BLaER1 treated with 17β-estradiol and CSF1 and Interleukin-3, amounts not matched to agents 10 nM and 100 nM (cell line): ENCODE results near the gene FAM227B.

Source experiments
- H3K27ac ChIP-seq, 11 experiments: shearing (Covaris generic); formaldehyde crosslinking; 2 replicates each; pipeline ENCODE4 v1.8.1; 2022
- H3K27me3 ChIP-seq, 11 experiments: shearing (Covaris generic); formaldehyde crosslinking; 2 replicates each; pipeline ENCODE4 v1.8.1; 2022
- H3K36me3 ChIP-seq, 11 experiments: shearing (Covaris generic); formaldehyde crosslinking; 2 replicates each; pipeline ENCODE4 v1.8.1; 2022
- H3K4me1 ChIP-seq, 10 experiments: shearing (Covaris generic); formaldehyde crosslinking; 2 replicates each; pipeline ENCODE4 v1.8.1; 2022
- H3K4me2 ChIP-seq, 11 experiments: shearing (Covaris generic); formaldehyde crosslinking; 2 replicates each; pipeline ENCODE4 v1.8.1; 2022
- H3K4me3 ChIP-seq, 10 experiments: shearing (Covaris generic); formaldehyde crosslinking; 2 replicates each; pipeline ENCODE4 v1.8.1; 2022
- H3K9ac ChIP-seq, 11 experiments: shearing (Covaris generic); formaldehyde crosslinking; 2 replicates each; pipeline ENCODE4 v1.8.1; 2022
- H3K9me3 ChIP-seq, 11 experiments: shearing (Covaris generic); formaldehyde crosslinking; replicated peaks in 1 of 11; 2 replicates each; pipeline ENCODE4 v1.8.1; 2022
- H4K20me1 ChIP-seq, 11 experiments: shearing (Covaris generic); formaldehyde crosslinking; 2 replicates each; pipeline ENCODE4 v1.8.1; 2022
- Cebpa-rat ChIP-seq, 11 experiments: shearing (Covaris generic); IDR thresholded peaks; 2 replicates each; pipeline ENCODE4 v1.8.1; 2022

FAM227B gene

DNA sequence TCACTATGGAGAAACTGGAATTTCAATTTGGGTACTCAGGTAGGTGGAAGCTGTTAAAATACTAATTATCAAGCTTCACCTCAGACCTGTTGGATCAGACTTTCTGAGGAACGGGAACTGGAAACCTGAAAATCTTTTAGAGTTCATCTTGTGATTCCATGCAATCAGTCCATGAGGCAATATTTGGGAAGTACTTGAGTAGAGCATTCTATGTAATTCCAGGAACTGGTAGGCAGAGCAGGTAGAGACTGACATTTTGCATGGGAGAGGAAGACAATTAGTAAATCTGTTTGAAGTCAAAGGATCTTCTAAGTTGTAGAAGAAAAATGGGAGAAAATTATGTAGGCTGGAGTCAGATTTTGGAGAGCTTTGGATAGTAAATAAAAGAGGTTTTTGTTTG, 154.5 kb downstream of the FAM227B start:
- H3K9me3 ChIP-seq: no peaks in the 10 kb centered on the region
- no peaks in the 10 kb centered on the region for H4K20me1 ChIP-seq
- H3K4me3 ChIP-seq: no peak overlapping the region
- peaks cover 0 to 5% (median 0%) of the 10 kb centered on the region in 10 experiments; a peak in 1 of 20 replicates for H3K4me1 ChIP-seq
- no peak overlapping the region for H3K27ac ChIP-seq
- H3K27me3 ChIP-seq: no peaks in the 10 kb centered on the region
- no peaks in the 10 kb centered on the region for H3K36me3 ChIP-seq
- no peak for TF ChIP-seq Cebpa-rat (IDR thresholded peaks at IDR 0.05)
- H3K9ac ChIP-seq: no peak overlapping the region
- H3K4me2 ChIP-seq: no peak overlapping the region

DNA sequence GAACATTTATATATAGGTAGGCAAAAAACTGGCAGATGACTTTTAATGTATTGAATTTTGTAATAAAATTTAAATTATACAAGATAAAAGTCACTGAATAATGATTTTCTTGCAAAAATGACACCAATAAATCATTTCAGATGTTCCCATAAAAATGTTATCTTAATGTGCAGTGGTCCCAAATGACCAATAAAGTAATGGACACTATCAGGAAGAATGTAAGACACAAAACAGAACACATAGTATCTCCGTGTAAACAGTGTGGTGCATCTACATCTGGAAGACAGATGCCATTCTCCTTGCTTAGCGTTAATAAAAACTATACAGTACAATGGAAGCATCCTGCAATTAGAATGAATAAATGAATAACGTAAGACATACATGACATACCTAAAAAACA, 156.1 kb downstream of the FAM227B start:
- Histone ChIP-seq H3K4me1 (peaks cover 0 to 5% (median 0%) of the 10 kb centered on the region in 10 experiments; a peak in 1 of 20 replicates), H3K27me3 (no peaks in the 10 kb centered on the region), H3K27ac (no peak overlapping the region), H3K36me3 (no peaks in the 10 kb centered on the region), H3K4me3 (no peak overlapping the region), H3K9me3 (no peaks in the 10 kb centered on the region), H3K9ac (no peak overlapping the region), H3K4me2 (no peak overlapping the region), H4K20me1 (no peaks in the 10 kb centered on the region)
- no peak for TF ChIP-seq Cebpa-rat (IDR thresholded peaks at IDR 0.05)

DNA sequence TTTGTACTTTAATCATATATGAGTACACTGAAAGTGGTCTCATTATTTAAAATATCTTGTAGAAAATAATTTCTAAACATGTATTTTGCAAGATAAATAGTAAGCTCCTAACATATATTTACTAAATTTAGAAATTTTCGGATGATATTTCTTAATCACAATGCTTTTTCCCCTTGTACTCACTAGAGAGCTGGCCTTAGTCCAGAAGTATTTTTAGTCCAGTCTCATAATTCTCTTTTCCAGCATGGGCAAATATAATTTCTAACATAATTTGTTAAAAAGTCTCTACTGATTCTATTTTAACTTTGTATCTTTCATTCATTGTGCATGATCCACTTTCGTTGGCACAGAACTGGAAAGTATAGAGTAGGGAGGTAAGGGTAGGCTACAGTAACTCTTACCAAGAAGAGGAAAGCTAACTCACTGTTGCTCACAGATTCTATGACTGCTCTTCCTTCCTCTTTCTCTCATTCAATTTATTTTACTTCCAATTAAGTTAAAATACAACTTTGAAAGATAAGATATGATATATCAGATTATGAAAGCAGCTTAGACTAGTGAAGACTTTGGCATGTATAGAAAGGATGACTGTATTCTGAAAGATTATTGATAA, 158.3 kb downstream of the FAM227B start:
- no peak overlapping the region for H3K4me3 ChIP-seq
- no peaks in the 10 kb centered on the region for H3K9me3 ChIP-seq
- no peak overlapping the region for H3K9ac ChIP-seq
- H3K27ac ChIP-seq: no peak overlapping the region
- no peaks in the 10 kb centered on the region for H3K36me3 ChIP-seq
- 0 out of 22 replicates have a peak overlapping the region, but pooled peaks of 1 of the 11 experiments have one; percentile 15 for H3K4me2 ChIP-seq
- no peaks in the 10 kb centered on the region for H3K27me3 ChIP-seq
- peaks cover 0 to 5% (median 0%) of the 10 kb centered on the region in 10 experiments; a peak in 1 of 20 replicates for H3K4me1 ChIP-seq
- no peaks in the 10 kb centered on the region for H4K20me1 ChIP-seq
- TF ChIP-seq Cebpa-rat (IDR thresholded peaks at IDR 0.05): no peak

DNA sequence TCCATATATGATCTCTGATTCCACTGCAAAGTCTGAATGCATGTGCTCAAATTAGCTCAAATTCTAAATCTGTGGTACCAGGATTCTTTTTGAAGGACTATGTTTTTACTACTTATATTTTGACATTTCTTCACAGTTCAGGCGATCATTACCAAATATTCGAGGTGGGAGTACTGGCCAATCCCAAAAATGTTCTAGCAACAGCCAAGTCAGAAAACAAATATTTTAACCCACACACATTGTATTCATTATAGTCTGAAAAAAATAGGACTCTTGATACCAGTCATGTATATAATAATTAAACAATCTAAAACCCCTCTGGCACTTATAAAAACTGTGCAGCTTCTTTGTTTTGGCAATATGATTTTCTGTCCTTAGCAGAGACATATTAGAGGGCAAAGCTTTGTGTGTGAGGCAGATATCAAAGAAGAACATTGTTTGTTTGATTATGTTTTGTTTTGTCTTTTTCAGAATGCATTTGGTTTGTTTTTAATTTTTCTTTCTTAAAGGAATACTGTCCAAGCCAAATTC, 160.1 kb downstream of the FAM227B start:
- H3K27me3 ChIP-seq: no peaks in the 10 kb centered on the region
- H3K4me1 ChIP-seq: peaks cover 0 to 5% (median 0%) of the 10 kb centered on the region in 10 experiments; a peak in 1 of 20 replicates
- H3K9ac ChIP-seq: no peak overlapping the region
- H3K36me3 ChIP-seq: no peaks in the 10 kb centered on the region
- H4K20me1 ChIP-seq: no peaks in the 10 kb centered on the region
- no peak overlapping the region for H3K27ac ChIP-seq
- no peak overlapping the region for H3K4me3 ChIP-seq
- H3K4me2 ChIP-seq: no peak overlapping the region
- no peak for TF ChIP-seq Cebpa-rat (IDR thresholded peaks at IDR 0.05)
- H3K9me3 ChIP-seq: no peaks in the 10 kb centered on the region

DNA sequence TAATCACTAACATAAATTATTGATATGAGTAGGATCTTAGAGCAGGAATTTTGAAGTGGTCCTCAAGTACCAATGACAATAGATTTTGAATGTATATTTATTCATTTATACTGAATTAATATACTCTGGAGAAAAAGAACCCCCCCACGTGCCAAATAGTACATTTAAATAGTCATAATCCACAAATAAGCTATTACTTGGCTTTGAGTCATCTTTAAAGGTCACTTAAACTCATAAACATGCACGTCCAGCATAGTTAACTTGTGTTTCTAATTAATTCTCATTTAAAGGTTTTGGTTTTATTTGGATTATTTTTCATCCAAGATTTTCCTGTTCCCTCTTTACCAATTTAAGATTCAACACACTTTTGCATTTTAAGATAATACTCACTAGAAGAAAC, 162.5 kb downstream of the FAM227B start:
- Histone ChIP-seq H3K4me1 (peaks cover 0 to 5% (median 0%) of the 10 kb centered on the region in 10 experiments; a peak in 1 of 20 replicates), H3K27ac (no peak overlapping the region), H3K9ac (no peak overlapping the region), H3K36me3 (no peaks in the 10 kb centered on the region), H3K9me3 (no peaks in the 10 kb centered on the region), H3K27me3 (no peaks in the 10 kb centered on the region), H3K4me2 (no peak overlapping the region), H3K4me3 (no peak overlapping the region), H4K20me1 (no peaks in the 10 kb centered on the region)
- TF ChIP-seq Cebpa-rat (IDR thresholded peaks at IDR 0.05): no peak

DNA sequence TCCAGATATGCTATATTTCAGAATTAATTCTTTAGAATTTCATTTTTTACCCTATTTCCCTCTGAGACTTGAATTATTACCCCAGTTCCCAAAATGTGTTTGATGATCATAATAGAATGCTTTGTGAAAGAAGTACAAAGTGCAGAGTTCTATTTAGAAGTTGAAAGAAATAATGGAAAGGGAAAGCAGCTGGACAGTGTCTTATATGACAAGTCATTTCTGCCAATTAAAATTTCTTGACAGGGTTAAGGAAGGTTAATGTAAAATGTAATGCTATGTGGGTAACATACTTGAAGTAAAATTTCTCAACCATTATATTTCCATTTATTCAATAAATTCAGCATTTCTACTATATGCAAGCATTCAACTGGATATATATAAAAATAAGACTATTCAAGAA, 164.5 kb downstream of the FAM227B start:
- Histone ChIP-seq H3K4me3 (no peak overlapping the region), H3K27ac (no peak overlapping the region), H3K27me3 (no peaks in the 10 kb centered on the region), H3K9ac (no peak overlapping the region), H3K9me3 (no peaks in the 10 kb centered on the region), H3K36me3 (no peaks in the 10 kb centered on the region), H4K20me1 (no peaks in the 10 kb centered on the region), H3K4me2 (no peak overlapping the region), H3K4me1 (no peaks in the 10 kb centered on the region)
- no peak for TF ChIP-seq Cebpa-rat (IDR thresholded peaks at IDR 0.05)

DNA sequence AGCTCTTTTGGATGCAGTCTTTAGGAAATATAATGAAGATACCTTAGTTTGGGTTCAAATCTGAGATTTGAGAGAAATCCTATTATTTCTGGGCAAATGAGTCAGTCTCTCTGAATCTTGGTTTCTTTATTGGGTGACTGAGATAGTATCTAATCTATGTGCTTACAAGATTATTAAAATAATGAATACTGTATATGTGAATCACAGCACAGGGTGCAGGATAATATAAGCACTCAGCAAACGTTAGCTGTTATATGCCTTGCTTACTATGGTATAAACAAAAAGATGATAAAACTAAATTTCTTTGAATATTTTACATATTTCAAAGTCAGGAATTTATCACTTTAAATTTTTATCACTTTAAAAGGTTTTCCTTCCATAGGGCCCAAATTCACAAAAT, 168.0 kb downstream of the FAM227B start:
- Histone ChIP-seq H3K4me3 (no peak overlapping the region), H3K27ac (no peak overlapping the region), H3K9me3 (no peaks in the 10 kb centered on the region), H3K36me3 (no peaks in the 10 kb centered on the region), H3K4me2 (no peak overlapping the region), H3K9ac (no peak overlapping the region), H3K27me3 (no peaks in the 10 kb centered on the region), H4K20me1 (no peaks in the 10 kb centered on the region), H3K4me1 (no peaks in the 10 kb centered on the region)
- TF ChIP-seq Cebpa-rat (IDR thresholded peaks at IDR 0.05): no peak

DNA sequence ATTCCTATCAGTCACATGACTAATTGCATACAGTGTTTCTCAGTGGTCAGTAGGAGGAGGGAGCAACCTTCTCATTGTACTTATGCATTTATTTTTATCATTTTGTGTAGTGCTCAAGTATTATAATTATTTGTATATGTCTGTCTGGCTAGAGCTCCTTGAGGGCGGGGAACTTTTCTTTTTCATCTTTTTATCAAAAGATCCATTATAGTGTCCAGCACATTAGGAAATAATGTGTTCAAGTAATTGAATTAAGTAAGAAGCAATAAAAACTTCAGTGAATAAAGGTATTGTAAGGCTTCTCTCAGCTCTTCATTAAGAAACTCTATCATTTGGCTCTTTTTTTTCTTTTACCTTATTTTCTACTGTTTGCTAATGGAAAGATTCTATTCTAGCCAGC, 178.8 kb downstream of the FAM227B start:
- Histone ChIP-seq H3K36me3 (no peaks in the 10 kb centered on the region), H3K4me2 (no peak overlapping the region), H3K4me3 (no peak overlapping the region), H3K4me1 (peaks cover 0 to 30% (median 8%) of the 10 kb centered on the region in 10 experiments; a peak in 12 of 20 replicates), H4K20me1 (no peaks in the 10 kb centered on the region), H3K9me3 (no peaks in the 10 kb centered on the region), H3K27me3 (no peaks in the 10 kb centered on the region), H3K9ac (no peak overlapping the region), H3K27ac (no peak overlapping the region)
- no peak for TF ChIP-seq Cebpa-rat (IDR thresholded peaks at IDR 0.05)

DNA sequence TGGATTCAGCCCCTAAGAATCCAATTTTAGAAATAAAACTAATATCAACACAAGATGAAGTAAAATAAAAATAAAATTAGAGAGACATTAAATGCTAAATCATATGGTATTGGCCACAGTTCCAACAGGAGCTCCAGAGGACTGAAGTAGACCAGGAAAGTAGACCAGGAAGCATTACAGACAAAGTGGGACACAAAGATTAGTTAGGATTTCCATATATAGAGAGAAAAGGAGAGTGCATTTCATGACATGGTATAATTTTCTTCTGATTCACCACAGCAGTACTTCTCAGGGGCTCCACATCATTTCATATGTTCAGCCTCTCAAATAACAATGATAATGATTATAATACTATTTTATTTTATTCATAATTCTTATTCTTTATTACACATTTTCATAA, 179.3 kb downstream of the FAM227B start:
- Histone ChIP-seq H3K4me3 (no peak overlapping the region), H3K36me3 (no peaks in the 10 kb centered on the region), H3K9ac (no peak overlapping the region), H3K4me1 (peaks cover 0 to 30% (median 8%) of the 10 kb centered on the region in 10 experiments; a peak in 12 of 20 replicates), H3K9me3 (no peaks in the 10 kb centered on the region), H3K27me3 (no peaks in the 10 kb centered on the region), H4K20me1 (no peaks in the 10 kb centered on the region), H3K4me2 (no peak overlapping the region), H3K27ac (no peak overlapping the region)
- no peak for TF ChIP-seq Cebpa-rat (IDR thresholded peaks at IDR 0.05)
